Effector CD4-positive, alpha-beta T cell (primary cell): ENCODE measurements around the gene C9orf153.
"Not testable (repeated sequence)": the region's sequence is repeated elsewhere in the genome, so short reads cannot be mapped to it uniquely, and the experiment has no call there.

ENCODE experiments used
- DNase-seq: peaks from one replicate; pipeline ENCODE4 v3.0.0-alpha.2; 2020

The C9orf153 gene

DNA sequence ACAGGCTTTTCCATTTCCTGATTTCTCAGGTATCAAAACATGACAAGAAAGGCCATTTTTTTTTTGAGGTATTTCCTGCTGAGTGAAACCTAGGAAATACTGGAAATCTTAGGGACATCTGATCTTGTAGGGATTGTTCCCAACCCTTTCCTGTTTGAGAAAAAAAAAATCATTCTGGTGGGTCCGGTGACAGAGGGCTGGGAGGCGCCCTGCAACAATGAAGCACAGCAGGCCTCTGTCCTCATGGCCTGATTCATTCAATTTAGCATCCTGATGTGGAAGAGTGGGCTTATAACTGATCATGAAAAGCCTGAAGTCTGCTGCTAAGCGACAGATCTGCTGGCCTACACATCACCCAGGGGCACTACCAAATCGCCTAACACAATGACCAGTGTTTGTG is 3.0 kb upstream of the C9orf153 start:
- no peak for DNase-seq

GRCh38 chr9:86257391-86257790 is 2.1 kb downstream of the C9orf153 start:
- DNase-seq, result no peak

DNA sequence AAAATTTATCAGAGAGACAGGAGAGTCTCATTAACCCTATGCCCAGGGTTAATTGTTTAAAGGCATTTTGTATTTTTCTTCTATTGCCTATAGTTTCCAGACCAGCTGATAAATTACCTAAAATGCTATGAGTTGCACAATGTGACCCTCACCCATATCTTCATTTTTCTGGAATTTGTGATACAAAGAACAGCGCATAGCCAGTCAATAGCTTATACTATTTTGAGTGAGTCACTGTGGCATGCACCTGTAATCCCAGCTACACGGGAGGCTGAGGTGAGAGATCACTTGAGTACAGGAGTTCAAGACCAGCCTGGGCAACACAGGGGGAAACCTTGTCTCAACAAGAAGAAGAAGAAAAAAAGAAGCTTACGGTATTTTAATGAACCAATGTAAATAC is 2.8 kb downstream of the C9orf153 start:
- DNase-seq, result no peak

- no peak for DNase-seq
These were observed 5.9 kb downstream of the C9orf153 start for GRCh38 chr9:86253577-86253976.

- no peak for DNase-seq
These were observed 6.6 kb downstream of the C9orf153 start for GRCh38 chr9:86252870-86253269.

DNA sequence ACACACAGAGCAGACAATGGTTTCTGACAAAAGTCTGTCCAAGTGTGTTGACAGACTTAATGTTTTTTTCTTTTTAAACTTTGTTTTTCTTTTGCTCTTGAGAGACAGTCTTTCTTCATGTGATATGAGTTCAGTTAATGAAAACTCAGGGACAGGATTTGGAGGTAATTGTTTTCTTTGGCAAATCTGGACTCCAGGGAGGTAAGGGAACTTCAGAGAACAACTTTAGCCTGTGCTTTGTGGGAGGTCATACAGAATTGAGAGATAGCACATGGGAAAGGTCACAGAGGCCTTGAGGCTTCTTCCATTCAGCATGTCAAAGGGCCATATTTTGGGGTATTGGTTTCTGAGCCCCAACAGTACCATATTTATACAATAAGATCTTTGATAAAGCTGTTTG is 9.3 kb downstream of the C9orf153 start:
- no peak for DNase-seq

- DNase-seq, result no peak
These were observed 10.7 kb downstream of the C9orf153 start for GRCh38 chr9:86248746-86249145.

- no peak for DNase-seq
These were observed 12.7 kb downstream of the C9orf153 start for GRCh38 chr9:86246752-86247161.

DNA sequence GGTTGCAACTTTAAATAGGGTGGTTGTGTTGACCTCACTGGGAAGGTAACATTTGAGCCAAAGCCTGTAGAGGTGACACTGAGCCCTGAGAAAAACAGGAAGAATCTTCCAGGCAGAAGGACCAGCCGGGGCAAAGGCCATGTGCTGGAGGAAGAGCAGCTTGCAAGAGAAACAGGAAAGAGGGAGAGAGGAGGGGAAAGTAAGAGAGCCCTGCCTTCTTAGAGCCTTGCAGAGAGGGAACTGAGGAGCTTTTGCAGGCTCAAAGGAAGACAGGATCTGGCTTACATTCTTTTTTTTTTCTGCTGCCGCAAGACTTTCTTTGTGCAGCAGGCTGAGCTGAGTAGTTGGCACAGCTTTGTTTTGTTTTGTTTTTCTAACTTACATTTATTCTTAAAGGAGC is 17.4 kb downstream of the C9orf153 start:
- DNase-seq, result no peak

- DNase-seq, result no peak
These were observed 18.2 kb downstream of the C9orf153 start for GRCh38 chr9:86241216-86241615.

GRCh38 chr9:86238861-86239770 is 20.3 kb downstream of the C9orf153 start:
- no peak for DNase-seq

- DNase-seq, result no peak
These were observed 28.6 kb downstream of the C9orf153 start for GRCh38 chr9:86230858-86231257.

DNA sequence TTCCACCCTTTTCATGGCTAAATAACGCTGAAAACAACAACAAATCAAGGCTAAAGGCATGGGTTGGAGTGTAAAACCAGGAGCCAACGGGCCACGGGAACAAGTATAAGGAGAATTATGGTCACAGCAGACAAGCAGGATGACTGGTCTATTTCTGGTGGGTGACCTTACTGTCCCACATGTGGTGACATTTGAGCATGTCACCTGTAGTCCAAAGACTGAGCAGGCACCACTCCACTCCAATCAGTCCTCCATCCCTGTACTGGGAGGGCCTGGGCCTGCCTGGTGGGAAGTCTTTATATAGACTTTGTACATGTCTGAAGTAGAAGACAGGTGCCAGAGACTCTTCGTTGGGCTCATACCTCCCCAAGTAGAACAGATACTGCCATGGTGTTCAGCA is 36.8 kb downstream of the C9orf153 start:
- no peak for DNase-seq

GRCh38 chr9:86219606-86220005 is 39.9 kb downstream of the C9orf153 start:
- no peak for DNase-seq

DNA sequence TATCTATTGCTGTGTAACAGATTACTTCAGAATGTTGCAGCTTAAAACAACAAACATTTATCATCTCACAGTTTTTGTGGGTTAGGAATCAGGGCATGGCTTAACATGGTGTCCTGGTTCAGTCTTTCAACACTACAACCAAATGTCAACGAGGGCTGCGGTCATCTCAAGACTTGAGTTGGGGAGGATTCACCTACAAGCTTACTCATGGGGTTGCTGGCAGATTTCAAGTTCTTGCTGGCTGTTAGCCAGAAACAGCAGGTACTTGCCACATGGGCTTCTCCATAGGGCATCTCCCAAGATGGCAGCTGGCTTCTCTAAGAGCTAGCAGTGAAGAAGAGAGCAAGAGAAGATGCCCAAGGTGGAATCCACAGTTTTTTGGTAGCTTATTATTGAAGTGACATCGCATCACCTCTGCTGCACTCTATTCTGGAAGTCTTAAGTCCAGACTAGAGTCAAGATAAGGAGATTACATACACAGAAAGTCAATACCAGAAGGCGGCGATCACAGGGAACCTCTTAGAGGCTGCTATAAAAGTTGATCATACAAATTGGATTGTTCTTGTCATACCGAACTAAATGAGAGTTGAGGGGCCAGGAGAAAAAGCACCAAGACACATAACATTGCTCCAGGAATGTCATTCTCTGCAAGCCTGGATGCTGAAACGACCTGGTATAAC is 42.2 kb downstream of the C9orf153 start:
- DNase-seq, result no peak

GRCh38 chr9:86207193-86207592 is 52.3 kb downstream of the C9orf153 start:
- no peak for DNase-seq

- DNase-seq, result peak; percentile 3
These were observed 57.0 kb downstream of the C9orf153 start for GRCh38 chr9:86202338-86202882.

DNA sequence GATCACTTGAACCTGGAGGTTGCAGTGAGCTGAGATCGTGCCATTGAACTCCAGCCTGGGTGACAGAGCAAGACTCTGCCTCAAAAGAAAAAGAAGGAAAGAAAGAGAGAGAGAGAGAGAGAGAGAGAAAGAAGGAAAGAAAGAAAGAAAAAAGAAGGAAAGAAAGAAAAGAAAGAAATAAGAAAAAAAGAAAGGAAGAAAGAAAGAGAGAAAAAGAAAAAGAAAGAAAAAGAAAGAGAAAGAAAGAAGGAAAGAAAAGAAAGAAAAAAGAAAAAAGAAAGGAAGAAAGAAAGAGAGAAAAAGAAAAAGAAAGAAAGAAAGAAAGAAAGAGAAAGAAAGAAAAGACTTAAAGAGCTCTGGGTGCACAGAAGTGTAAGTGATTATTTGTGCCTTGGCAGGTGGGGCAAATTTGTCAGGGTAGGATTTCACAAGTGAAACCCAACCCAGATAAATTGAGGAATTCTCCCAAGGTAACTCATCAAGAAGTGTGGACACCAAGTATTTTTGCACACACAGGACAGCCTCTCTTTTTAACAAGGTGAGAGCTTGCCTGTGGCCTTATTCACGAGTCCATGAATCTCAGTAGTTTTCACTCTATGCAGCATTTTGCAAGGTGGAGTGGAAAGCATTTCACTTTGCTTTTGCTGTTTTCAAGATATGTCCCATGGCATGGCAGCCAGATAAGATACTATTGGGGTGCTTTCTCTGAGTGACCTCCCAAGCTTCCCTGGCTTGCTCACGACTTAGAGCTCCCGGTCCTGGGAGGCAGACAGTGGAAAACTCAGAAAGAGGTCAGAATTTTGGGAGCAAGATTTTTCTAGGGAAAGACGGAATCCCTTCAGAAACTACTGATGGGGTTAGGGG is 57.8 kb downstream of the C9orf153 start:
- DNase-seq, result no peak

GRCh38 chr9:86200599-86201162 is 58.8 kb downstream of the C9orf153 start:
- DNase-seq, result no peak

DNA sequence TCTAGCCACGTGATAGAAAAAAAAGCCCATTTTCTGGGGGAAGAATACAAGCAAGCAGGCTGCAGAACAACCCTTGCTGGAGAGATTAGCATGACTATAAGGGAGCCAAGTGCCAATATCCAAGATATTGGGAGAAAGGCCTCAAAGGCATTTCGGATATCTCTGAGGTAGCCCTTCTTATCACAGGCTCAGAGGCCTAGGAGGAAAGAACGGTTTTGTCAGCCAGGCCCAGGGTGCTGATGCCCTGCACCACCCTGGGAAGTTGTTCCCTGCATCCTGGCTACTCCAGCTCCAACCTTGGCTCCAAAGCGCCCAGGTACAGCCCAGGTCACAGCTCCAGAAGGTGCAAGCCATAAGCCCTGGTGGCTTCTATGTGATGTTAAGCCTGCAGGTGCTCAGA is 66.4 kb downstream of the C9orf153 start:
- no peak for DNase-seq

DNA sequence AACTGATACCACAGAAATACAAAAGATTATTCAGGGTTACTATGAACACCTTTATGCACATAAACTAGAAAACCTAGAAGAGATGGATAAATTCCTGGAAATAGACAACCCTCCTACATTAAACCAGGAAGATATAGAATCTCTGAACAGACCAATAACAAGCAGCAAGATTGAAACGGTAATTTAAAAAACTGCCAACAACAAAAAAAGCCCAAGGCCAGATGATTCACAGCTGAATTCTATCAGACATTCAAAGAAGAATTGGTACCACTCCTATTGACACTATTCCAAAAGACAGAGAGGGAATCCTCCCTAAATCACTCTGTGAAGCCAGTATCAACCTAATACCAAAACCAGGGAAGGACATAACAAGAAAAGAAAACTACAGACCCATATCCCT is 68.8 kb downstream of the C9orf153 start:
- not testable (repeated sequence) for DNase-seq

- DNase-seq, result no peak
These were observed 72.3 kb downstream of the C9orf153 start for GRCh38 chr9:86187121-86187520.

- DNase-seq, result no peak
These were observed 72.8 kb downstream of the C9orf153 start for GRCh38 chr9:86186696-86187095.
